NCI-H2081 (cell line): ENCODE results near the gene KAZN.

Experiments
- DNase-seq, 2 experiments: peaks; one replicate each; lab custom pipeline; 2025; lab: John Stamatoyannopoulos, UW

Gene KAZN

GRCh38 chr1:14936815-14937214 is 338.3 kb downstream of the KAZN start:
- no peak for DNase-seq

DNA sequence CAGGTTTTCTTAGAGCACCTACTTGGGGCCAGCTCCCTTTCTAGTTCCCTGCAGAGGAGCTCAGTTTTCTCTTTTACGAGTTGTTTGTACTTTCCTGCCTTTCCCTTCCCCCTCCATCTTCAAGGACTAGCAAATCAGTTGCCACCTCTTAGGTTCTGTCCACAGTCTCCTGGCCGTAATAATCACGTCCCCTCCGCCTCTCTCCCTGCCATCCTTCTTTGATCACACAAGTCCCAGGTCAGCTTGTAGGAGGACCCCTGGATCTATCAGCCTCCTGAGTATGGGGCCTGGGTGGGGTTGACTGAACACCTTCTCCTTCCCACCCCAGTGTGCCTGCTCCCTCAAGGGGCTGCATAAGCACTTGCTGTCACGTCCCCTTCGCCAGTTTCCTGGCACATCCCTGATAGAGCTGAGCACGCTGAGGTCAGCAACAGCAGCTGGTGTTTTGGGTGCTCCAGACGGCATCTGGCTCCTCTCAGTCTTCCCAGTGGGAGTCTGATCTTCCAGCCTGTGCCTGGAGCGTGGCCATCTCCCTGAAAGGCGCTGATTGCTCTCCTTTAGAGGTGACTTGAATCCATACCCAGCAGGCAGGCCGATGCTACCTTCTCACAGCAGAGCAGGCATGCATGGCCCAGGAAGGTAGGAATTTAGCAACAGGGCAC is 338.9 kb downstream of the KAZN start:
- no peak for DNase-seq

- no peak for DNase-seq
Measured at GRCh38 chr1:14939527-14940284, 341.2 kb downstream of the KAZN start.

- no peak for DNase-seq
Measured at GRCh38 chr1:14940285-14940870, 341.9 kb downstream of the KAZN start.

- no peak for DNase-seq
Measured at GRCh38 chr1:14941864-14942263, 343.4 kb downstream of the KAZN start.

GRCh38 chr1:14944471-14944985 is 346.0 kb downstream of the KAZN start:
- DNase-seq, result no peak

- no peak for DNase-seq
Measured at GRCh38 chr1:14945132-14946010, 346.9 kb downstream of the KAZN start.

DNA sequence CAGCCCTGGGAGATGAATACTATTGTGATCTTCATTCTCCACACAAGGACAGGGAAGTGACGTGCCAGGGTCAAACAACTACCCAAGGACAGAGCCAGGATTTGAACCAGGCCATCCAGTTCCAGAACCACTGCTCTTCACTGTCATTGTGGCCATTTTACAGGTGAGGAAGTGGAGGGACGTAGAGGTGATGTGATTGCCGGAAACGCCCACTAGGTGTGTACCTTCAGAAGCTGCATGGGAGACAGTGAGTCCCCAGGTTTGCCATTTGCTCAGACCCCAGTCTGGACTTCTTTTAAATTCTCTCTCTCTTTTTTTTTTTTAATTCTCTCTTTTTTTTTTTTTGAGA is 347.5 kb downstream of the KAZN start:
- DNase-seq, result no peak

DNA sequence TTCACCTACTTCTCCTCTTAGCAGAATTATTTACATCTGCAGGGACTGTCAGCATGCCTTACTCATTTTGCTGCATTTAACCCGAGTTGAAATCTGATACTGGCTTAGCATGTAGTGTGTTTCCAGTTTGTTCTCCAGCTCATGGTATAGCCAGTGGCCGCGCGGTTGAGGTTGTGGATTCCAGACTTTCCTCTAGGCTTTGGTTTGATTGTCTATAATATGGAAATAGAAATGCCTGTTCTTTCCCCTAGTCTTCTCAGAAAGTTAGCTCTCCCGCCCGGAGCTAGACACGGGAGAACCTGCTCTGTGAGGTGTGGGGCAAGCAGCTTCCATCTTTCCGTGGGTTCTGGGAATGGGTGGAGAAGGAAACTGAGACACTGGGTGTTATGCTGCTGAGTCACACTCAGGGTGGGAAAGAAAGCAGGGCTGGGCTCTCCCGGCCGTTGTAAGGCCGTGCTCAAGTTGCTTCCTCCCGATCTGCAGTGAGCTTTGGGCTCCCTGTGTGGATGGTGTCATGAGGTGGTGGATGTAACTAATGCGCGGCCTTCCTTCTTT is 348.3 kb downstream of the KAZN start:
- DNase-seq, result no peak

DNA sequence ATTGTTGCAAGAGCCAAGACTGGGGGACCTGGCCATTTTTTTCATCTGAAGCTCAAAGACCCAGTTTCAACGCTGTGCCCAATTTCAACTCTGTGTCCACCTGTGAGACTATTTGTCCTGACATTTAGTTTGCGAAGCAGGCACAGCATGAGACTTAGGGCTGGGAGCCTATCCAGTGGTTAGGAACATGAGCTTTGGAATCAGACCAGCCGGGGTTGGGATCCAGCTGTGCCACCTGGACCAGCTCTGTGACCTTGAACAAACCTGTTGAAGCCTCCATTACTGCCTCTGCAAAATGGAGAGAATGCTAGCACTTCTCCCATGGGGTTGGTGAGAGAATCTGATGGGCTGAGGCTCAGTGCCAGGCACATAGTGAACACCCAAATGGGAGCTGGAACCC is 348.9 kb downstream of the KAZN start:
- no peak for DNase-seq

GRCh38 chr1:14948112-14948652 is 349.7 kb downstream of the KAZN start:
- DNase-seq, result no peak

DNA sequence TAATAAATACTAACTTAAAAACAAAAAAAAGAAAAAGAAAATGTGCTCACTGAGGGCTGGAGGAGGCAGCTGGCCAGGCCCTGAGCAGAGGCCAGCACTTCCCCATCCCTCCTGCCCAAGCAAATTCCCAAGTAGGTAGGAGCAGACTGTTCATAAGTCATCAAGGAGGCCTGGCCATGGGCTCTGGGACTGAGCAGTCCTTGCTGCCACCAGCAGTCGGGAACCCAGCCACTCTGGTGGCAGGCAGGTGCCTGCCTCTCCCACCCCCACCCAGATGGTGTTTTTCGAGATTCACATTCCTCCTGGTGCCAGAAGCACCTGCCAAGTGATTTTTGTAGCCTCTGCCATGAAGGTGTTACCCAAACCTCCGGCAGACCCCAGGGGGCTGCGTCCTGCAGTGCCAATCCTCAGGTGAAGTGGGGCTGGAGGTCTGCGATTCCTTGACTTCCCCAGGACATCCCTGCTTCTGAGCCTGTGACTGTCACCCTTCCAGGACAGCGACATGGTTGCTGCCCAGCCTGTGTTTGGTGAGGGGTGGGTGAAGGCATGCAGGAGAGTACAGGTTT is 350.9 kb downstream of the KAZN start:
- DNase-seq, result no peak

DNA sequence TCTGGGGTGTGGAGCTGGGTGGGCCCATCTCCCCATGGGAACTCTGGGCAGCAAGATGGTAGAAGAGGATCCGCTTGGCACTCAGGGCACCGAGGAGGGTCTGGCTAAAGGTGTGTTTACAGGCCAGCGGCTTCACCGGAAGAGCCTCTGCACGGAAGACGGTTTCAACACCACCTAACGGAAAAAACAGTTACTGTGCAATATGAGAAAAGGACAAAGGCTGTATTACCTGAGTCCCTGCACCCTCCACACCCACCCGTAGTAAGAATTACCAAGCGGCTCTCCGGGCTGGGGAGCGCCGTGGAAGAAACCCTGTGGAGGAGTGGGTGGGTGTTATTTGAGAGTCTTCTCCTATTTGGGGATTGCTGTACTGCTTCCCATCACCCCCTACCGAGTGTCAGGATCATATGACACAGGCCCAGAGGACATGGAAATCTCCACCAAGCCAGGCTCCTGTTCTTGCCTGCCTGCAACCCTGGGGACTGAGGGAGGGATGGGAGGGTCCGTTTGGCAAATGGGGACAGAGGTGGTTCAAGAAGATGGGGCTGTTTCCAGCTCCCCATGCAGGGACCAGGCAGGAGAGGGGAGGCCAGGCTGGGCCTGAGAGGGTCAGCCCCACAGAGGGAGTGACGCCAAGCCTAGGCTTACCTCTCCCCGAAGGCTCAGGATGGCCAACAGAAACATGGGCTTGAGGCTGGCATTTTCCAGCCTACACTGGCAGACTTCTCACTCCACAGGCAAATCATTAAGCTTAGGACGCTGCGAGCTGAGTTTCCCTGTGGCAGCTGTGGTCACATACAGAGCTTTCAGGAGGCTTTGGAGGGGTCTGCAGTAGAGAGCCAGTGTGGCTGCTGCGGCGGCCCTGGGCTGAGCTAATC is 351.6 kb downstream of the KAZN start:
- no peak for DNase-seq

DNA sequence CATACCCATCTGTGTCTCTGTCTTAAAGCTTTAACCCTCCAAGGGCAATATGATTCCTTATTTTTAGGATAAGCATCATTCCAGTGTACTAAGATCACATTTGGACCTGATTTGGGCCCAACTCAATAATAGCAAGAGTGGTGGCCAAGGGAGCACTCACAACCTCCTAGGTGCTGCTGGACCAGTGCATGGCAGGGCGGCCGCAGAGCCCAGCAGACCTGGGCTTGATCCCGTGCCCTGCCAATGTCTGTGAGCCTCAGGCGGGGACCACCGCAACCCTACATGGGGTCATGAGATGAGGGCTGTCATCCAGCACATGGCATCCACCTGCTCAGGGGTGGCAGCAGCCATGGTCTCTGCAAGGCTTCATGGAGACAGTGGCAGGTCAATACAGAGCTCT is 353.3 kb downstream of the KAZN start:
- no peak for DNase-seq

DNA sequence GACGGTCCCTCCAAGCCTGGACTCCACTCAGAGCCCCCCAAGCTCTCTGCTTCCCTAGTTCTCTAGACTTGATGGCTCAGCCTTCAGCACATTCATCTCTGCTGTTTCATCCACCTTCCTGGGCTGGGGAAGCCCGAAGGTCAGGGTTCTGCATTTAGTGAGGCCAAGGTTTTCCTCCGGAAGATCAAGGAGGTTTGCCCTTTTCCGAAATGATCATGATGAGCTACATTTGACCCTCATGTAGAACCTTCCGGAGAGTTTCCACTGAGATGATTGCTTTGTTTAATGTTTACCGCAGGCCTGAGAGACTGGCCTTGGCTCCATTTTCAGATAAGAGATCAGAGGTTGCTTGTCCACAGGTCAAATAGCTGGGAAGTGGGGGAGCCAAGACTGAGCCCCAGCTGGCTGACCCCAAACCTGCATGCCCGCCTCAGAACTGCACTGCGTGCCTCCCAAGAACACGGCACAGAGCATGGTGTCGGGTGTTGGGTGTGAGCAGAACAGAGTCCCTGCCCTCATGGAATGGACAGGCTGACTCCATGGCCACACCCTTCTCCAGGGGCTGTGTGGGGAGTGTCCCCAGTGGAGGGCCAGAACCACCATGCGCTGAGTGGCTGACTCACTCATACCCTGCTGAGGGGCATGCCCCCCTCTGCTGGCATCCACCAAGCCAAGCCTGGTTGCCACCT is 354.3 kb downstream of the KAZN start:
- DNase-seq, result no peak

GRCh38 chr1:14954210-14954609 is 355.7 kb downstream of the KAZN start:
- no peak for DNase-seq

- DNase-seq, result no peak
Measured at GRCh38 chr1:14954930-14955329, 356.4 kb downstream of the KAZN start.

GRCh38 chr1:14955402-14955801 is 356.9 kb downstream of the KAZN start:
- DNase-seq, result no peak

GRCh38 chr1:14955976-14956375 is 357.5 kb downstream of the KAZN start:
- no peak for DNase-seq
